ENCODE results near the gene GALNS. TPM values are rescaled to one million over a fixed set of nuclear protein-coding genes. Genes with fewer than 3 reads are reported as not detected.
A peak's percentile ranks its signal among the peaks of the same experiment; 100 is the strongest.

Gene GALNS
- total and polyA plus RNA-seq, 2 of the 4 experiments (the other 2 are of a cell fraction) = 7.2 to 32.5 TPM

- Histone ChIP-seq H2BK15ac (ENCODE audit: low read depth, low read length) (no peak overlapping the region), H3K9ac (ENCODE audit: low read depth, low read length) (peak overlapping the region; percentile 3; the same call in 1 of the 2 replicates), H3K56ac (ENCODE audit: extremely low read depth, insufficient read depth, low read length) (no peak overlapping the region), H3K79me1 (ENCODE audit: low read depth in 1 of 2, low read length in 2 of 2) (no peaks in the 10 kb centered on the region; a peak in 1 of 4 replicates), H3K4me1 (ENCODE audit: control insufficient read depth, insufficient read depth, low read length) (peaks cover 12% of the 10 kb centered on the region), H3K4ac (ENCODE audit: low read depth, low read length) (peak overlapping the region; percentile 75), H3K9me1 (ENCODE audit: insufficient read depth, low read length) (peaks cover 5% of the 10 kb centered on the region), H4K20me1 (ENCODE audit: insufficient read depth, low read length) (no peaks in the 10 kb centered on the region), H4K5ac (ENCODE audit: low read depth, low read length) (peak overlapping the region; percentile 0; the same call in 1 of the 2 replicates), H3K14ac (replicated peaks; ENCODE audit: low read depth, low read length) (peak overlapping the region; percentile 10), H2BK120ac (ENCODE audit: low read depth, low read length) (peak overlapping the region; percentile 21; the same call in 1 of the 2 replicates), H2BK5ac (ENCODE audit: low read depth, low read length, poor library complexity, severe bottlenecking) (peak overlapping the region; percentile 22), H4K8ac (ENCODE audit: low read depth in 2 of 2, low read length in 2 of 2) (peak overlapping the region; percentile 57 to 84; a peak in 3 of 4 replicates), H2AFZ (replicated peaks; ENCODE audit: low read length, poor library complexity) (peak overlapping the region; percentile 87), H3K4me2 (ENCODE audit: low read depth, low read length) (peak overlapping the region; percentile 42), H3K4me3 (ENCODE audit: insufficient read depth, low read depth, low read length) (no peak overlapping the region), H2BK20ac (ENCODE audit: low read depth, low read length) (peak overlapping the region; percentile 9; the same call in 1 of the 2 replicates), H2AK5ac (ENCODE audit: low read depth, low read length) (peak overlapping the region; percentile 72), H3K27me3 (ENCODE audit: control insufficient read depth, insufficient read depth, low read length) (no peaks in the 10 kb centered on the region), H3K36me3 (ENCODE audit: control insufficient read depth, insufficient read depth, low read length) (peaks cover 11% of the 10 kb centered on the region; the same call in 1 of the 2 replicates), H4K91ac (ENCODE audit: insufficient read depth, low read depth, low read length) (peak overlapping the region; percentile 71), H3K9me3 (ENCODE audit: control insufficient read depth, insufficient read depth, low read length) (no peaks in the 10 kb centered on the region), H2AK9ac (replicated peaks; ENCODE audit: low read depth, low read length, poor library complexity) (peak overlapping the region; percentile 88), H3K18ac (ENCODE audit: low read depth, low read length) (no peak overlapping the region; the same call in 1 of the 2 replicates), H3K23ac (ENCODE audit: low read depth, low read length) (peak overlapping the region; percentile 46), H3K27ac (ENCODE audit: insufficient read depth, low read length) (peak overlapping the region; percentile 30)
- no TSS peak for BruUV-seq (replicated peaks)
- intact Hi-C loops (cut with micrococcal nuclease) = loop anchor here (1.0 kb wide), 1 partner anchor 349 kb away; no protein-coding TSS in a partner anchor
- ChIA-PET POLR2A (ENCODE audit: unreplicated experiment) (no interaction called here), CTCF (no interaction called here)
- peak; percentile 70 for DNase-seq
- peak; percentile 68 for ATAC-seq (ENCODE audit: low read depth)
- dilution Hi-C loops (cut with HindIII; ENCODE audit: low sequenced_read_pairs, unreplicated experiment) = no loop called here
- in situ Hi-C loops (cut with MboI; ENCODE audit: low sequenced_read_pairs) = no loop called here
- TF ChIP-seq SMC3 (IDR thresholded peaks at IDR 0.05; ENCODE audit: low read depth, low read length) (no peak), POLR2A (IDR thresholded peaks at IDR 0.05; ENCODE audit: low read depth, low read length) (peak; percentile 48; the same call in 1 of the 2 replicates), NFE2L2 (IDR thresholded peaks at IDR 0.05; ENCODE audit: low read depth, low read length) (no peak), CEBPB (IDR thresholded peaks at IDR 0.05; ENCODE audit: low read depth, low read length) (no peak), CHD1 (IDR thresholded peaks at IDR 0.05; ENCODE audit: low read depth, low read length) (no peak), BHLHE40 (IDR thresholded peaks at IDR 0.05; ENCODE audit: low read depth, low read length) (no peak), USF2 (IDR thresholded peaks at IDR 0.05; ENCODE audit: low read depth, low read length) (no peak), RAD21 (IDR thresholded peaks at IDR 0.05; ENCODE audit: low read length) (no peak), FOS (IDR thresholded peaks at IDR 0.05; ENCODE audit: low read depth, low read length) (no peak), MXI1 (IDR thresholded peaks at IDR 0.05; ENCODE audit: borderline replicate concordance, low read depth, low read length) (0 out of 2 replicates have a peak, but pooled peaks have one; percentile 18), MAZ (IDR thresholded peaks at IDR 0.05; ENCODE audit: borderline replicate concordance, low read depth, low read length) (peak; percentile 32; the same call in 1 of the 2 replicates), MAFK (IDR thresholded peaks at IDR 0.05; ENCODE audit: low read depth, low read length) (no peak)
- 45% methylated on average over 26 of the region's 40 CpGs; no CpG with 5 or more reads in 1 of the 2 experiments for WGBS, 2 experiments (ENCODE audit: extremely low coverage in 2 of 2, insufficient read length in 1 of 2)
These were observed 38.8 kb downstream of the GALNS start for GRCh38 chr16:88817785-88818574.

Measured in IMR-90 (cell line).